Naive thymus-derived CD4-positive, alpha-beta T cell (primary cell): Measurements from ENCODE around the gene TEX101. TPM values are rescaled to one million over a fixed set of nuclear protein-coding genes. Genes with fewer than 3 reads are reported as not detected.

Experiments
- ATAC-seq: fragments of 150-1000 bp; cut with Tn5 transposase; 2 replicates; pipeline ENCODE4 v1.10.0; 2021; ENCODE audit warnings: mild to moderate bottlenecking, moderate library complexity
- CTCF ChIA-PET: fragments of 350-600 bp; sonication (Branson Sonifier 250); formaldehyde crosslinking; loops from one replicate; lab custom pipeline; 2021; ENCODE audit warnings: antibody characterized with exemption; lab: Charles Lee
- POLR2A ChIA-PET: fragments of 350-600 bp; sonication (Branson Sonifier 250); formaldehyde crosslinking; loops from one replicate; lab custom pipeline; 2021; ENCODE audit warnings: antibody characterized with exemption, inconsistent platforms; lab: Charles Lee
- DNase-seq, 9 donors: peaks; one replicate each; pipeline versions ENCODE4 v3.0.0 to v3.0.0-alpha.2; 2020 to 2022; ENCODE audit warnings: mixed read lengths in 1 of 9
- H3K27ac ChIP-seq: one replicate; pipeline ENCODE4 v1.7.0; 2013; ENCODE audit warnings: mild to moderate bottlenecking, low read depth, low read length, moderate library complexity
- H3K27me3 ChIP-seq, 2 donors: one replicate each; pipeline ENCODE4 v1.7.0; 2013; ENCODE audit warnings: low read length in 2 of 2, mild to moderate bottlenecking in 2 of 2, moderate library complexity in 2 of 2; ENCODE audit not compliant: control insufficient read depth in 2 of 2, insufficient read depth in 2 of 2
- H3K36me3 ChIP-seq, 3 experiments: 1 replicate in 2 of 3; 2 replicates in 1 of 3; pipeline ENCODE4 v1.7.0; 2013; ENCODE audit warnings: low read length in 3 of 3, mild to moderate bottlenecking in 3 of 3, moderate library complexity in 1 of 3; ENCODE audit not compliant: insufficient read depth in 3 of 3, control insufficient read depth in 2 of 3
- H3K4me1 ChIP-seq, 2 donors: one replicate each; pipeline ENCODE4 v1.7.0; 2013; ENCODE audit warnings: low read length in 2 of 2, mild to moderate bottlenecking in 2 of 2, moderate library complexity in 1 of 2; ENCODE audit not compliant: control insufficient read depth in 2 of 2, insufficient read depth in 2 of 2
- H3K4me3 ChIP-seq: 2 replicates; pipeline ENCODE4 v1.7.0; 2013; ENCODE audit warnings: mild to moderate bottlenecking, low read length
- H3K9me3 ChIP-seq, 3 experiments: 1 replicate in 2 of 3; 2 replicates in 1 of 3; pipeline ENCODE4 v1.7.0; 2013; ENCODE audit warnings: low read length in 3 of 3; ENCODE audit not compliant: control insufficient read depth in 2 of 3
- H3K27ac Mint-ChIP-seq, 9 donors: one replicate each; pipeline ENCODE4 v1.8.0; 2020 to 2022; ENCODE audit warnings: mixed read lengths in 9 of 9, mild to moderate bottlenecking in 8 of 9, moderate library complexity in 5 of 9, inconsistent platforms in 2 of 9
- H3K27me3 Mint-ChIP-seq, 5 donors: one replicate each; pipeline ENCODE4 v1.8.0; 2021 to 2022; ENCODE audit warnings: mixed read lengths in 5 of 5, mild to moderate bottlenecking in 1 of 5
- H3K36me3 Mint-ChIP-seq, 5 donors: one replicate each; pipeline ENCODE4 v1.8.0; 2020 to 2022; ENCODE audit warnings: mixed read lengths in 5 of 5, mild to moderate bottlenecking in 3 of 5, inconsistent platforms in 1 of 5
- H3K4me1 Mint-ChIP-seq, 7 donors: one replicate each; pipeline ENCODE4 v1.8.0; 2020 to 2022; ENCODE audit warnings: mixed read lengths in 7 of 7, mild to moderate bottlenecking in 3 of 7, inconsistent platforms in 1 of 7
- H3K4me3 Mint-ChIP-seq, 10 donors: one replicate each; pipeline ENCODE4 v1.8.0; 2020 to 2022; ENCODE audit warnings: mild to moderate bottlenecking in 10 of 10, mixed read lengths in 10 of 10, moderate library complexity in 6 of 10, inconsistent platforms in 2 of 10
- H3K9me3 Mint-ChIP-seq, 11 donors: one replicate each; pipeline ENCODE4 v1.8.0; 2020 to 2022; ENCODE audit warnings: mixed read lengths in 11 of 11, mild to moderate bottlenecking in 4 of 11, inconsistent platforms in 1 of 11, moderate library complexity in 1 of 11
- intact Hi-C, 2 donors: fragments of 100-400 bp; cut with micrococcal nuclease; formaldehyde crosslinking; loops; one replicate each; pipeline ENCODE4 v1.15.1; 2023
- polyA plus RNA-seq, 2 donors: library from polyadenylated mRNA; unstranded; fragments of 300-500 nt; fragmentation: Illumina TruSeq; gene quantifications; one replicate each; pipeline ENCODE4 v1.2.3, GENCODE V29; 2021
- total RNA-seq, 6 experiments: library from RNA in 5 of 6; stranded (reverse) in 5 of 6; gene quantifications; 1 replicate in 5 of 6; 2 replicates in 1 of 6; pipeline ENCODE4 v1.2.3 and lab custom pipeline; 2021 to 2026

Gene TEX101
- total and polyA plus RNA-seq, 7 experiments from 2014 or later: 1.1 TPM; not detected in 6

DNA sequence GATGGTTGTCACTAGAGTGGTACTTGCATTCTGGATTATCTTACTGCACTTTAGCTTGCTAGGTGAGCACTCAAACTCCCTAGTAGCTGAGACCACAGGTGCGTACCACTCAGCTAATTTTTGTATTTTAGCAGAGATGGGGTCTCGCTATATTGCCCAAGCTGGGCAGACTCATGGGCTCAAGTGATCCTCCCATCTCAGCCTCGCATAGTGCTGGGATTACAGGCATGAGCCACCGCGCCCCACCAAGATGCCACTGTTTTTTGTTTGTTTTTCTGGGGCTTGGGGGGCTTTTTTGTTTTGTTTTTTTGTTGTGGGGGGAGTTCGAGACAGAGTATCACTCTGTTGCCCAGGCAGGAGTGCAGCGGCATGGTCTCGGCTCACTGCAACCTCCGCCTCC, 33.0 kb downstream of the TEX101 start:
- Mint-ChIP-seq H3K9me3 (peaks cover 0 to 10% (median 3%) of the 10 kb centered on the region in 11 donors), H3K4me1 (peaks cover 26 to 44% (median 38%) of the 10 kb centered on the region in 7 donors), H3K27me3 (peaks cover 0 to 5% (median 0%) of the 10 kb centered on the region in 5 donors), H3K36me3 (peaks cover 3 to 8% (median 6%) of the 10 kb centered on the region in 5 donors), H3K27ac (peak overlapping the region in 4 of 9 donors; percentile 86 to 96 (median 88)), H3K4me3 (no peak overlapping the region)
- Histone ChIP-seq H3K4me3 (no peak overlapping the region), H3K27ac (no peak overlapping the region), H3K9me3 (no peaks in the 10 kb centered on the region), H3K36me3 (no peaks in the 10 kb centered on the region), H3K27me3 (no peaks in the 10 kb centered on the region), H3K4me1 (peaks cover 3 to 4% of the 10 kb centered on the region in 2 donors)
- ChIA-PET POLR2A (interaction anchor here (1.0 to 3.6 kb wide), 10 partner anchors 11 to 148 kb away, joined by 3 to 36 read pairs (median 10); partner anchors contain the start of genes IRGQ and PHLDB3), CTCF (interaction anchor here (0.8 to 7.6 kb wide), 17 partner anchors 9 to 148 kb away, joined by 3 to 250 read pairs (median 7); partner anchors contain the start of genes IRGQ, PHLDB3, ZNF575 and ZNF576)
- intact Hi-C loops: loop anchor here (1.0 to 5.0 kb wide), 8 partner anchors 14 to 205 kb away; partner anchors contain the start of genes PHLDB3 (in 2 of the 2), IRGQ (in 1 of the 2) and ZNF576 (in 1 of the 2)
- DNase-seq (no peak), ATAC-seq (no peak)

DNA sequence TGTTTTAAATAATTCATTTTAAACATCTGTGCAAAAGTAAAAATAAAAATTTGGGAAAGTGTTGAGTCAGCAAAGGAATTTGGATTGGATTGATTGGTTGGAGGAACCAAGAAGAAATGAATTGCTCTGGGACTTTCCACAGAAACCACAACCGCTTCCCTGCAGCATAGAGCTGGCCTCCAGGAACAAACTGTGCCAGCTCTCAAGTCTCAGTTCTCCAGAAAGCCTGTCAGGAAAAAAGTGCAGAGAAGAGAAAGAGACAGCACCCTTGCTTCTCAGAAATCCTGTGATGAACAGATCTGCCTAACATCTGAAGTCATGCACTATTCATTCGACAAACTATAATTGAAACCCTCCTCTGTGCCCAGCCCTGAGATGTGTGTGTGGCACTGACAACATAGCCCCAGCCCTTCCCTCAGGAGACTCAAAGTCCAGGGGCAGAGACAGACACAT, 35.9 kb downstream of the TEX101 start:
- Histone ChIP-seq H3K9me3 (no peaks in the 10 kb centered on the region), H3K27ac (no peak overlapping the region), H3K4me1 (peaks cover 0 to 4% of the 10 kb centered on the region in 2 donors), H3K4me3 (no peak overlapping the region), H3K27me3 (no peaks in the 10 kb centered on the region), H3K36me3 (no peaks in the 10 kb centered on the region)
- ChIA-PET POLR2A (no interaction called here), CTCF (interaction anchor here (0.6 to 0.7 kb wide), 2 partner anchors 16 to 70 kb away, joined by 3 read pairs; no protein-coding TSS in a partner anchor)
- ATAC-seq (peak; percentile 48), DNase-seq (no peak)
- Mint-ChIP-seq H3K4me1 (peaks cover 13 to 41% (median 19%) of the 10 kb centered on the region in 7 donors), H3K4me3 (peak overlapping the region in 1 of 10 donors; percentile 42), H3K36me3 (peaks cover 4 to 10% (median 6%) of the 10 kb centered on the region in 5 donors), H3K27me3 (peaks cover 0 to 8% (median 0%) of the 10 kb centered on the region in 5 donors), H3K27ac (peak overlapping the region in 5 of 9 donors; percentile 9 to 82 (median 31)), H3K9me3 (peaks cover 0 to 12% (median 3%) of the 10 kb centered on the region in 11 donors)
- intact Hi-C loops: no loop called here

DNA sequence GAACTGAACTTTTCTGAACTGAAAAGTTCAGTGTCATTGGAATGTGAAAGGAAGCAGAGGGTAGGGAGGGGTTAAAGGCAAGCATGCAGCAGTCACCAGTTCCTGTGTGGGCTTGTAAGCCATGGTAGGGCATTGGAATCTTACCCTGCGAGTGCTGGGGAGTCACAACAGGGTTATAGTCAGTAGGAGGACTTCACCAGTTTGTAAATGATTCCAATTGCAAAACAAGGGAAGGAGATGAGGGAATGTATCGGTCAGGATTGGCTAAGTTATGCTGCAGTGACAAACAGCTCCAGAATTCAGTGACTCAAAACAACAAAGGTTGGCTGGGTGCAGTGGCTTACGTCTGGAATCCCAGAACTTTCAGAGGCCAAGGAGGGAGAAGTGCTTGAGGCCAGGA, 37.9 kb downstream of the TEX101 start:
- peaks cover 4 to 10% (median 6%) of the 10 kb centered on the region in 5 donors for H3K36me3 Mint-ChIP-seq
- H3K27ac ChIP-seq: no peak overlapping the region
- no peaks in the 10 kb centered on the region for H3K36me3 ChIP-seq
- ChIA-PET POLR2A (no interaction called here), CTCF (no interaction called here)
- DNase-seq: no peak
- H3K27me3 Mint-ChIP-seq: peaks cover 0 to 7% (median 0%) of the 10 kb centered on the region in 5 donors
- ATAC-seq: no peak
- no peaks in the 10 kb centered on the region for H3K9me3 ChIP-seq
- intact Hi-C loops: no loop called here
- no peak overlapping the region for H3K4me3 ChIP-seq
- no peaks in the 10 kb centered on the region for H3K4me1 ChIP-seq
- H3K27me3 ChIP-seq: no peaks in the 10 kb centered on the region
- peak overlapping the region in 3 of 9 donors; percentile 5 to 63 (median 38) for H3K27ac Mint-ChIP-seq
- peaks cover under 1 to 34% (median 8%) of the 10 kb centered on the region in 7 donors for H3K4me1 Mint-ChIP-seq
- peaks cover 0 to 12% (median 3%) of the 10 kb centered on the region in 11 donors for H3K9me3 Mint-ChIP-seq
- no peak overlapping the region for H3K4me3 Mint-ChIP-seq

DNA sequence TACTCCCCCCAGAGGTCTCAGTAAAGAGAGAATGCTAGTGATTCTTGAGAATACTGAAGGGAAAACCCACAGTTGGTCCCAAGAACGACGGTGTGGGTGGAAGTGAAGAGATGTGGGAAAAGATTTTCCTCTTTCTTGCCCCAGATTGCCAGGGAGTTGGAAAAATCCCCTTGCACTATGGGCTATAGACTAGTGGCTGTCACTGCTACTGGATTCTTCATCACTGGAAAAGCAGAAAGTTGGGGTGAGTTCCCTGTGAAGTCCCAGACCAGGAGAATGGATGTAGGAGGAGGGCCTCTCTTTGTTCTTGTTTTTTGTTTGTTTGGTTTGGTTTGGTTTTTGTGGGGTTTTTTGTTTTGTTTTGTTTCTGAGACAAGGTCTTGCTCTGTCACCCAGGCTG, 39.3 kb downstream of the TEX101 start:
- Histone ChIP-seq H3K9me3 (no peaks in the 10 kb centered on the region), H3K27me3 (no peaks in the 10 kb centered on the region), H3K4me3 (no peak overlapping the region), H3K36me3 (no peaks in the 10 kb centered on the region), H3K4me1 (no peaks in the 10 kb centered on the region), H3K27ac (no peak overlapping the region)
- ChIA-PET POLR2A (interaction anchor here (1.1 to 1.6 kb wide), 2 partner anchors 14 to 71 kb away, joined by 3 to 5 read pairs; no protein-coding TSS in a partner anchor), CTCF (no interaction called here)
- peaks cover 0 to 37% (median 8%) of the 10 kb centered on the region in 7 donors for H3K4me1 Mint-ChIP-seq
- peaks cover 4 to 10% (median 6%) of the 10 kb centered on the region in 5 donors for H3K36me3 Mint-ChIP-seq
- intact Hi-C loops: no loop called here
- ATAC-seq (no peak), DNase-seq (no peak)
- peaks cover 0 to 12% (median 3%) of the 10 kb centered on the region in 11 donors for H3K9me3 Mint-ChIP-seq
- peaks cover 0 to 7% (median 0%) of the 10 kb centered on the region in 5 donors for H3K27me3 Mint-ChIP-seq
- H3K4me3 Mint-ChIP-seq: no peak overlapping the region
- H3K27ac Mint-ChIP-seq: no peak overlapping the region

DNA sequence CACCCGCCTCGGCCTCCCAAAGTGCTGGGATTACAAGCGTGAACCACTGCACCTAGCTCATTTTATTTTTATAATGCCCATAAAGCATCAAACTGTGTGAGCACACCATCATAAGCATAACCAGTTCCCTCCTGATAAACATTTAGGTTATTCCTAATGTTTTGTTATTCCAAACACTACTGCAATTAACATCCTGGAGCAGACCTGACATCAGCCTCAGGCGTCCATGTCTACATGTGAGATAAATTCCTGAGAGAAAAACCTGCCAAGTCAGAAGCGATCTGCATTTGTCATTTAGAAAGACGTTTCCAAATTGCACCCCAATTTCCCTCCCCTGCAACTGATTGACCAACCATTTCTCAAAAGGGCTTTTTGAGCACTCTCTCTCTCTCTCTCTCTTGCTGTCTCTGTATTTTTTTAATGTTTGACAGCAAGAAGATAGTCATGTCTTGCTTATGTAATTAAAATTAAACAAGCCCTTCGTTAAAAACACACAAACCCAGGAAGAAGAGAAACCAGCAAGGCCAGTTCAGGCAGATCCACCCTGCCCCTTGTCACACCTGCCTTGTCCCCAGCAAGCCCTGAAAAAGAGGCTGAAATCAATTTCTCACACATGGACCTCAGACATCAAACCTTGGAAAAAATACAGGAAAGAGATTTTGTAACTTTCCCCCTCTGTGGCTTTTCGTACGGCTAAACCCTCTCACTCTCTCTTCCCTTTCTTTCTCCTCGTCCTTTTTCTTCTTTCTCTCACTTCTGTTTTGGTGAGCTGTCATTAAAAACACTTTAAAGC, 40.8 kb downstream of the TEX101 start:
- POLR2A ChIA-PET: interaction anchor here (0.6 to 1.6 kb wide), 2 partner anchors 13 to 16 kb away, joined by 5 read pairs; no protein-coding TSS in a partner anchor
- CTCF ChIA-PET: interaction anchor here (1.1 to 2.5 kb wide), 2 partner anchors 8 to 64 kb away, joined by 3 to 8 read pairs; no protein-coding TSS in a partner anchor
- H3K36me3 Mint-ChIP-seq: peaks cover 4 to 10% (median 6%) of the 10 kb centered on the region in 5 donors
- no peaks in the 10 kb centered on the region for H3K36me3 ChIP-seq
- no peak for DNase-seq
- peaks cover 0 to 31% (median 7%) of the 10 kb centered on the region in 7 donors for H3K4me1 Mint-ChIP-seq
- peak overlapping the region in 3 of 9 donors; percentile 23 to 77 (median 29) for H3K27ac Mint-ChIP-seq
- H3K27ac ChIP-seq: no peak overlapping the region
- no peak overlapping the region for H3K4me3 ChIP-seq
- H3K27me3 Mint-ChIP-seq: peaks cover 0 to 7% (median 0%) of the 10 kb centered on the region in 5 donors
- intact Hi-C loops: no loop called here
- H3K27me3 ChIP-seq: no peaks in the 10 kb centered on the region
- no peaks in the 10 kb centered on the region for H3K9me3 ChIP-seq
- H3K4me1 ChIP-seq: no peaks in the 10 kb centered on the region
- no peak overlapping the region for H3K4me3 Mint-ChIP-seq
- no peak for ATAC-seq
- H3K9me3 Mint-ChIP-seq: peaks cover 0 to 12% (median 3%) of the 10 kb centered on the region in 11 donors

DNA sequence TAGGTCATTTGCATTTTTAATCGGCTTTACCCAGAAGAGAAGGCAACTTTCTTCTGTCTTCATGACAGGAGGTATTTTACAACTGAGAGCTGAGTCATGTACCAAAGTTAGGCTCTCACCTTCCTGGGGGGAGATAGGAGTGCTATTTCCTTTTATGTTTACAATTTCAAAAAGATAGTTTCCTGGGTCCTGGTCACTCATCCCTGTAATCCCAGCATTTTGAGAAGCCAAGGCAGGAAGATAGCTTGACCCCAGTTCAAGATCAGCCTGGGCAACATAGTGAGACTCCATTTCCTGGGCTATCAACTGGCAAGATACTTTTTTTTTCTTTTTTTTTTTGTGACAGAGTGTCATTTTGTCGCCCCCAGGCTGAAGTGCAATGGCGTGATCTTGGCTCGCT, 43.1 kb downstream of the TEX101 start:
- intact Hi-C loops: no loop called here
- CTCF ChIA-PET: interaction anchor here (1.1 to 2.5 kb wide), 2 partner anchors 11 to 62 kb away, joined by 4 to 8 read pairs; no protein-coding TSS in a partner anchor
- Mint-ChIP-seq H3K4me3 (no peak overlapping the region), H3K27ac (no peak overlapping the region), H3K36me3 (peaks cover 0 to 9% (median 0%) of the 10 kb centered on the region in 5 donors), H3K9me3 (no peaks in the 10 kb centered on the region), H3K4me1 (peaks cover 2 to 30% (median 21%) of the 10 kb centered on the region in 7 donors), H3K27me3 (peaks cover 0 to 6% (median 0%) of the 10 kb centered on the region in 5 donors)
- H3K27ac ChIP-seq: no peak overlapping the region
- POLR2A ChIA-PET: interaction anchor here (0.6 to 1.3 kb wide), 3 partner anchors 16 to 37 kb away, joined by 3 to 9 read pairs (median 3); no protein-coding TSS in a partner anchor
- DNase-seq (no peak), ATAC-seq (no peak)
- H3K4me3 ChIP-seq: no peak overlapping the region
- no peaks in the 10 kb centered on the region for H3K4me1 ChIP-seq
- H3K36me3 ChIP-seq: no peaks in the 10 kb centered on the region
- H3K27me3 ChIP-seq: no peaks in the 10 kb centered on the region
- no peaks in the 10 kb centered on the region for H3K9me3 ChIP-seq
